RKO (cell line): ENCODE data around the gene ADRM1.

Experiments
- DNase-seq: peaks from one replicate; pipeline ENCODE4 v3.0.0-alpha.2; 2016; ENCODE audit warnings: low spot score

ADRM1 gene

DNA sequence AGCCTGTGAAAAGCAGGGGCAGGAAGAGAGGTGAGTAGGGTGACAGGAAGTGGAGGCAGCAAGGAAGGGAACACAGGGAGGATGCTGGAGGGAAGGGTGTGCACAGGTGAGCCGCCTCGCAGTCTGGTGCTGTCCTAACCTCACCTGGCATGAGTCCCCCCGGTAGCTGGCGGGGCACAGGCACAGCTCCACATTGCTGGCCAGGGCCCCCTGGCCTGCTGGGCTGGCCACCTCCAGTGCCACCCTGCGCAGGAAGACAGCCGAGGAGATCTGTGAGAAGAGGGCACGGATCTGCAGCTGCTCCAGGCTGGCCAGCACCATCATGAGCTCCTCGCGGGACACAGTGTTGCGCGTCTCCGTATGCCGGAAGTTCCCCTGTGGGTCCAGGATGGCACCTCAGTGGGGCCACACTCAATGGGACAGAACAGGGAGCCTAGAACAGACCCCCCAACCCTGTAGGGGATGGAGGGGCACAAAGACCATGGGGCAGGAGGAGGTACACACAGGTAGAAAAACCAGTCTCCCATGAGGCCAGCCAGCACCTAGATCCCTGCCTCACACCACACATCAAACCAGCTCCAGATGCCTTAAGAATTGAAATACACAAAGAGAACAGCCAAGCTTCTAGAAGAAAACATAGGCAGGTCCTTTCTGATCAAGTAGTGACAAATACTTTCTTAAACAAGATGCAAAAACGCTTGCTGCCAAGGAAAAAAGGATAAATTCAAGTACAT, 22.5 kb downstream of the ADRM1 start:
- no peak for DNase-seq

DNA sequence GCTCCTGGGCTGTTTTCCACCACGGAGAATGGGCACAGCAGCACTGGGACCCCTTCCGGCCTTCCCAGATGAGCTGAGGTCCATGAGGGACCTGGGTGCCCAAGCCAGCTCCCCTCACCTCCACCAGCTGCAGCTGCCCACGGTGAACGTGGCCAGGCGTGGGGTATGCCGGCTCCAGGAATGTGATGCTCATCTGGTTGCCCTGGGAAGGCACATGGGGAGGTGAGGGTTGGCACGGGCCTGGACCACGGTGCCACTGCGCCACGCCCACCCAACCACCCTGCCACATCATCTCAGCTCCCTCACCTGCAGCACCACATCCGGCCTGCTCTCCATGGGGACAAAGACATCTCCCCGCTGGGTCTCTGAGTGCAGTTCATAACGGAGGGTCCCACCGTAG, 23.8 kb downstream of the ADRM1 start:
- no peak for DNase-seq

DNA sequence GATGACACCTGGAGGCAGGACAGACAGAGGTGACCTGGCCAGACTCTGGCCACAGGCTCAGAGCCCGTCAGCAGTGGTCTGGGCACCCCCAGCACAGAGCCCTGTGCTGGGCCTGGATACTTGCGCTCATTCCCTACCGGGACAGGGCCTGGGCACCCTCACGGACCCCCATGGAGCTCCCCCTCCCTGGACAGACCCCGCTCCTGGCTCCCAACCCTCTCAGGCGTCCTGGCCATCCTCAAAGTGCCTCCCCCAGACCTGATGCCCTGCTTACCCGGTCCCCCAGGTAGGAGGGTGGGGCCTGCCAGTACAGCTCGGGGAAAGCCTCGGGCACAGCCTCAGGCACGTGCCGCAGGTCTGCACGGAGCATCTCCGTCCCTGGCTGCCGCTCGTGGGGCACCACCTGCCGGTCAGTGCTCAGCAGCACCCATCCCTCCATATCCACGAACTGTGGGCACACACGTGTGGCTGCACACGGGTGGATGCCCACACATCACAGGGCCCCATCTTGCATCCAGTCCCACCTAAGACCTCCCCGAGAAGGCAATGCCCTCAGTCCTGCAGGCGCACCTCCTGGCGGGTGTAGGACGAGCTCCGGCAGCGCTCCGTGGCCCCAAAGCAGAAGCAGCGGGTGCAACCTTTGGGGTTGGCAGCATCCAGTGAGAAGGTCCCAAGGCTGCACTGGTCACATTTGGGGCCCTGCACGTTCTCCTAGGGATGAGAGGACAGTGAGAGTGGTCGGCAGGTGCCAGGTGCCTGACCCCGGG, 24.3 kb downstream of the ADRM1 start:
- no peak for DNase-seq

DNA sequence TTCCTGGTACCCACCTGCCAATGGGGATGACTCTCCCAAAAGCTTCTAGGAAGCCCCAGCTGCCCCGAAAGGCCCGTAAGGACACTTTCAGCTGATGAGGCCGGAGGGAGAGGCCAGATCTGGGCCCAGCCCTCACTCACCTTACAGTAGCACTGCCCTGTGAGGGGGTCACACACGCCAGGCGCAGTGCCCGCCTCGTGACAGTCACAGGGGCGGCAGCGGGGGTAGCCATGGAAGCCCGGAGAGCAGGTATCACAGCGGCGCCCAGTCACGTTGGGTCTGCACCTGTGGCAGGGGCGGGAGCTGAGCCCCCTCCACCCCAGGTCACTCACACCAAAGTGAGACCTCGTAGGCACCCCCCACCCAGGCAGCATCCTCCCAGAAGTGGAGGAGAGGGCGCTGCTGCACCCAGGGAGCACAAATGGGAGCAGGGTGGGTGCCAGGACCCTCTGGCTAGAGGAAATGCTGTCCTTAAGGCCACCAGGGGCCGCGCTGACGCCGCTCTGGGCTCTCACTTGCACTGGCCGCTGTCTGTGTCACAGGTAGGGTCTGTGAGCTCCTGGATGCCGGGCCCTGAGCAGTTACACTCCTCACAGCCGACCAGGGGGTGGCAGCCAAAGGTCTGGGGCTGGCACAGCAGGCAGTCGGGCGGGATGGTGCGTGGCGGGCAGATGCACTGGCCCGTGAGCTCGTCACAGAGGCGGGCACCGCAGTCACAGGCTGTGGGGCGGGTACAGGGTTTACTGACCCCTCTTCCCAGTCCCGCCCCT, 25.1 kb downstream of the ADRM1 start:
- DNase-seq: no peak

DNA sequence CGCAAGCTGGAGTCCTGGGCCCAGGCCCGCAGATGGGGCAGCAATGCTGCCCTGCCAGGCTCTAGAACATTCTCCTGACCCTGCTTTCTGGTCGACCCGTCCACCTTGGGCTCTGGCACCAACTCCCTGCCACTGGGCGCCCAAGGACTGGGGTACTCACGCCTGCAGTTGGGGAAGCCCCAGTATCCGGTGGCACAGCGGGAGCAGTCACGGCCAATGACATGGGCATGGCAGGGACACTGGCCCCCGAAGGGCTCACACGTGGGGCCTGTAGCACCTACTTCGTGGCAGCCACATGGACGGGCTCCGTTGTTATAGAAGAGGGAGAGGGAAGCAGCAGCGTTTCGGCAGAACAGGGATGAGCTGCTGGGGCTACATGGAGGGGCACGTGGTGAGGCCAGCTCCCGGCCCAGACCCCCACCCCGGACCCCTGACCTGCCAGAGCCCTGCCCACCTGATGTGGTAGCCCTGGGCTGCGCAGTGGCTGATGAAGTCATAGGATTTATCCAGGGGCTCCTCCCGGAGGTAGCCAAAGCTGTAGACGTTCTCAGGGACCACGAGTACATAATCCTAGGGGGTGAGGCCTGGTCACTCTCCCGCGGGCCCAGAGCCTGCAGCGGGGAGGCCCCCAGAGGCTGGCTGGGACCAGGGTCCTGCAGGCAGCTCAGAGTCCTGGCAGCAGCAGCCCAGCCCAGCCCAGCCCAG, 26.0 kb downstream of the ADRM1 start:
- no peak for DNase-seq

DNA sequence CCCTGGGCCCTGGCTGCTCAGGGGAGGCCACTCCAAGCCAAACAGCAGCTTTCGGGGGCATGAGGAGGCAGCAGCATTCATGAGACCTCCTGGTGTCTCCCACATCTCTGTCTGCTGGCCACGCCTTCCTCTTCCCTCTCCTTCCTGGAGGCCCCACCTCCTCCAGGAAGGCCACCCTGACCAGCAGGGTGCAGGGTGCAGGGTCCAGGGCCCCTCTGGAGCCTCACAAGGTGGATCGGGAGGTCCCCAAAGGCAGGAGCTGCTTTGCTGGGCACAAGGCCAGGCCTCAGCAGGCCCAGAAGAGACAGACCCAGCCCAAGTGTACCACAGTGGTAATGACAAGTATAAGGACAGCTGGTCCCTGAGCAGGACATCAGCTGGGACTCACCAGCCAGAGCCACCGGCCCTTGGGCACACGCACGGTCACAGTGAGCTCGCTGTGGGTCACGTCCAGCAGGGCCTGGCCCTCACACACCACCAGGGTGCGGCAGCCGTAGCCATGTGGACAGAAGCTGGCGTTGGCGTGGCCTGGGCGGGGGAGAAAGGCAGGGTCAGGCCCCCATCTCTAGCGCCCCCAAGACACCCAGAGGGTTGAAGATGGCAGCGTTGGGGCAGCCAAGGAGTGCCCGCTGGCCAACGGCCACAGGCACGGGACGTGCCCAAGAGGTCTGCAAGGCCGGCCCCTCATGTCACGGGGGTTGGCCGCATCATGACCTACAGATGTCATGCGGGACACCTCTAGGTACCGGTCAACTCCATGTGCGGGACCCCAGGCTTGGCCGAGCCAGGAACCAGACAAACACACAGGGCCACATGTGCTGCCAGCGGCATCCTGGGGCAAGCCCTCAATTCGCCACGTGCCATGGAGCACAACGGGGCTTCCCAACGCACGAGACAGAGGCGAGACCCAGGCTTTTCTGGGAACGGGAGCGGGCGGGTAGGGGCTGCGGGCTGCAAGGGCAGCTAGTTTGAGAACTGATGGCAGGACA, 26.9 kb downstream of the ADRM1 start:
- DNase-seq: no peak

DNA sequence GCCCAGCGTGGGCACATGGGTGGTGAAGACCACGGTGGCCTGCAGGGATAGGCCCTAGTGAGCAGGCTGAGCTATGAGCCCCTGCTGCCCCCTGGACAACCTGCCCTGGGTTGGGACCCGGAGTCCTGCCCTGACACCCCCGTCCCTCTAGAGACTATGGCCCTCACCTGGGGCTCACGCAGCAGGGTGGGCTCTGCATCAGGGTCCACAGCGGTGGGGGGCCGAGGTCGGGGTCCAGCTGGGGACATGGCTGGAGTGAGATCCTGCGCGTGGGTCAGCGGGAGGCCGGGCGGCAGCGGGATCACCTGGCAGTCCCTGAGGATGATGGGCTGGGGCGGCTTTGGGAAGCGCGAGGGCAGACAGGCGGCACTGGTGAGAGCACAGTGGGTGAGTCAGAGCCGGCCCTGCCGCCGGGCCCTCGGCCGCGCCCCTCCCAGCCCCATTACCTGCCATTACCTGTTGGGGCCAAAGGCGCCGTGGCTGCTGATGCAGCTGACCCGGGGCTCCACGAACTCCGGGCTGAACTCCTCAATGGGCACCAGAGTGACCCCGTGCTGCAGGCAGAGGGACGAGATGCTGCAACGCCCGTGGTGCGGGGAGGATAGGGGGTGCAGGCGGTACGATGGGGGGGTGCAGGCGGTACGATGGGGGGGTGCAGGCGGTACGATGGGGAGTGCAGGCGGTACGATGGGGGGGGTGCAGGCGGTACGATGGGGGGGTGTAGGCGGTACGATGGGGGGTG, 27.9 kb downstream of the ADRM1 start:
- no peak for DNase-seq

DNA sequence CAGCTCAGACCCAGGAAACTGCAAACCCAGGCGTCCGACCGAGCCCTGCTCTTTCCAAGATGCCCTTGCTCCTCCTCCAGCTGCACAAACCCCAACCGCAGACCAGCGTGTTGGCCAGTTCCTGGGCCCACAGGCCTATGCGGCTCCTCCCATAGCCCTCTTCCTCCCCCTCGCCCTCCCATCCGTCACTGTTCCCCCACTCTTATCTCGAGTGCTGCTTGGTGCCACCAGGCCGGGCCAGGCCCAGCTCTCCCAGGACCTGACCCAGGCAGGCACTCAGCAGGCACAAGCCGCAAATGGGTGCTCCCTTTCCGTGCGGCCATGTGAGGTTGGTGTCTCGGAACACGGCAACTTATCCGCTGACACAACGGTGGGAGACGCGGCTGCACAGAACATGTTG, 28.6 kb downstream of the ADRM1 start:
- no peak for DNase-seq

DNA sequence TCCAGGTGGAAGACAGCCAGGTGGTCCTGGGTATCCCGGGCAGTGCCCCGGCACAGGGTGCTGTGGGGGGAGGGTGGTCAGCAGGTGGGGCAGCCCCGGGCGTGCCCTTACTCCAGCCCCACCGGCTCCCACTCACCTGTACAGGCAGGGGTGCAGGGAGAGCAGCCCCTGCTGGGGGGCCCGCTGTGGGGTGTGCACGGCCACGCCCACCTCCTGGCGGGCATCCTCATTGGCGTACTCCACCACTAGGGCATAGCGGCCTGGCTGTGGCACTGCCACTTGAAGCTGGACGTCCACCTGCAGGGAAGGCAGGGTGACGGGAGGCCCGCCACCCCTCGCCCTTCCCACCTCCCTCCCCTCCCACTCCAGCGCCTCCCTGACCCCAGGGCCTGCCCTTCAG, 29.6 kb downstream of the ADRM1 start:
- no peak for DNase-seq

DNA sequence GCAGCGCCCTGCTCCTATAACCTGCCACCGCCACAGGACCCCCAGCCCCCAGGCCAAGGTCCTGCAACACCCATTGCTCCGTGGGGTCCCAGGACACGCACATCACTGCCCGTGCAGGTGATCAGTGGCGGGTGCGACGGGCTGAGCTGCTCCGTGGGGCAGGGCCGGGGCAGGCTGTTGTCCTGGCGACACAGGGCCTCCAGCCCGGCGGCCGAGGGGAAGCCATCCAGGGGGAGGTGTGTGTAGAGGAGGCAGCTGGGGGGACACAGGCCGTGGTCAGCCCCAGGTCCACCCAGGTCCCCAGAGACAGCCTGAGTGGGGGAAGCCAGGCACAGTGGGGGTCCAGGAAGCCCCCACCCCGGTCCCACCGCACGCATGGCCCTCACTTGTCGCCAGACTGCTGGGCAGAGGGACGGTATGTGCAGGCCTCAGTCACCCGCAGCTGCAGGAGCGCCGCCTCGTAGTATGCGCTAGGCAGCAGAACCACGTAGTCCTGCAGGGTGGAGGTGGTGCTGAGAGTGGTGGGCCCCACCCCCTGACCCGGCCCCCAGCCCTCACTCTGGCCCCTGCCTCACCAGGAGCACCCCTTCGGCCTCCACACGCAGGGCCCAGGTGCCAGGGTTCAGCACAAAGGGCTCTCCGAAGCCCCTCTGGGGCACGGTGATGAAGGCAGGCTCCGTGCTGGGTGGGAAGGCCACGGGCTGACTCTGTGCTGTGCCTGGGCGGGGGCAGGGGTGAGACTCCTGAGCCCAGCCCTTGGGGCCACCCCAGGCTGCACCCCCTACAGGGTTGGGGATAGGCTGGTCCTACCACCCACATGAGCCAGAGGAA, 30.4 kb downstream of the ADRM1 start:
- DNase-seq: no peak

DNA sequence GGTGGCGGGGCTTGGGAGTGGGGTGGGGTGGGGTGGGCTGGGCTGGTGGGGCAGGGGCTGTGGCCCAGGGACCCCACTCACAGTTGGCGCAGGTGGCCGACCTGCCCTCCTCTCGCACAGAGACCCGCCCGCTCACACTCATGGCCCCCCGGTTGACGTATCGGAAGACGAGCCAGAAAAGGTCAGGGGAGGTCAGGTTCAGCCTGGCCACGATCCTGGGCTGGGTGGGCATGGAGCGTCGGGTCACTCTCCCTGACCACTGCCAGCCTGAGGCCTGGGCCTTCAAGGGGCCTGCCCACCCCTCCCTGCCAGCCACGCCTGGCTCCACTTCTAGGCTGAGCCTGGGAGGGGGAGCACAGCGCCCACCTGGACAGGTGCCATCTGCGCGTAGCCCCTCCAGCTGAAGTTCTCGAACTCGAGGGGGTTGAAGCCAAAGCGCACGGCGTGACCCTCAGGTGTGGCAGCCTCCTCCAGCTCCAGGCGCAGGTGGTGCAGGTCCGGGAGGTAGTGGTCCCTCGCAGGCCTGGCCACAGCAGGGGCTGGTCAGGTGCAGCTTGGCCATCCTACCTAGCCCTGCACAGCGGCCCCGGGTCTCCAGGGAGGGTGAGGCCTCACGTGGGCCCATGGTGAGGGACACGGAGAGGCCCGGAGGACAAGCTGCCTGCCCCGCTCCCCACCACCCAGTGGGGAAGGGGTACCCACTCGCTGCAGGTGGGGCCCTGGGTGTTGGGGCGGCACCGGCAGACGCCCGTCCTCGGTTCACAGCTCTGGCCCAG, 31.2 kb downstream of the ADRM1 start:
- no peak for DNase-seq

DNA sequence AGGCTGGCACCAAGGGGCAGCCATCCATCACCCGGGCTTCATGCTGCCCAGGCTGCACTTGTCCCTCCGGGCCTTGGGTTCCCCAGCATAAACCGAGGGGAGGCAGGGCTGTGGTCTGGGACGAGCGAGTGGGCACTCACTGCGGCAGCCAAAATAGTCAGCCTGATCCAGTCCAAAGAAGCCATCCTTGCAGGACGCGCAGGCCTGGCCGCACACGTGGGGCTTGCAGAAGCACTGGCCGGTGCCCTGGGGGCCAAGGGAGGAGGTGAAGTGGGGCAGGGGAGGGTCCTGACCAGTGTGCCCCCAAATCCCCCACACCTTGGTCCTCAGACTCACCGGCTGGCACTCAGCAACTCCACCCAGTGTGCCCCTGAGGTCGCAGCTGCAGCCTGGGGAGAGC, 32.1 kb downstream of the ADRM1 start:
- no peak for DNase-seq

DNA sequence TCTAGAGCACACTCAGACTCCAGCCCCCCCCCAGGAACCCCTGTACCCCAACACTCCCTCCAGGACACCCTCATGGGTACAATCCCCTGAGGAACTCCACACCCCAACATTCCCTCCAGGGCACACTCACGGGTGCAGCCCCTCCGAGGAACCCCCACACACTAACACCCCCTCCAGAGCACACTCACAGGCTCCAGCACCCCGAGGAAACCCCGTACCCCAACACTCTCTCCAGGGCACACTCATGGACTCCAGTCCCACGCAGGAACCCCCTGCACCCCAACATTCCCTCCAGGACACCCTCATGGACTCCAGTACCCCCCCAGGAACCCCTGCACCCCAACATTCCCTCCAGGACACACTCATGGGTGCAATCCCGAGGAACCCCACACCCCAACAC, 32.7 kb downstream of the ADRM1 start:
- DNase-seq: no peak

DNA sequence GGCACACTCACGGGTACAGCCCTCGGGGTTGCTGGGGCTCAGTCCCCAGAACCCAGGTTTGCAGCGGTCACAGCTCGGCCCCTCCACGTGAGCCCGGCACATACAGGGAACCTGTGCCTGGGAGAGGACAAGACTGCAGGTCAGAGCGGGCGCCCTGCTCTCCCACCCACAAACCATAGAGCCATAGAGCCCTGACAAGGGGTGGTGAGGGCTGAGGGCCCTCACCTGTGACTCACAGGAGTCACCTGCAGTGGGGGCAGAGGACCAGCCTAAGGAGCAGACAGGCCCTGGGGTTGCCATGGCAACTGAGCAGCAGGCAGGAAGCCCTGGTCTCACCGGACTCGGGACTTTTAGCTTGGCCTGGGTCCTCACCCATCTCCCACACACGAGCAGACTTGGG, 33.5 kb downstream of the ADRM1 start:
- no peak for DNase-seq

DNA sequence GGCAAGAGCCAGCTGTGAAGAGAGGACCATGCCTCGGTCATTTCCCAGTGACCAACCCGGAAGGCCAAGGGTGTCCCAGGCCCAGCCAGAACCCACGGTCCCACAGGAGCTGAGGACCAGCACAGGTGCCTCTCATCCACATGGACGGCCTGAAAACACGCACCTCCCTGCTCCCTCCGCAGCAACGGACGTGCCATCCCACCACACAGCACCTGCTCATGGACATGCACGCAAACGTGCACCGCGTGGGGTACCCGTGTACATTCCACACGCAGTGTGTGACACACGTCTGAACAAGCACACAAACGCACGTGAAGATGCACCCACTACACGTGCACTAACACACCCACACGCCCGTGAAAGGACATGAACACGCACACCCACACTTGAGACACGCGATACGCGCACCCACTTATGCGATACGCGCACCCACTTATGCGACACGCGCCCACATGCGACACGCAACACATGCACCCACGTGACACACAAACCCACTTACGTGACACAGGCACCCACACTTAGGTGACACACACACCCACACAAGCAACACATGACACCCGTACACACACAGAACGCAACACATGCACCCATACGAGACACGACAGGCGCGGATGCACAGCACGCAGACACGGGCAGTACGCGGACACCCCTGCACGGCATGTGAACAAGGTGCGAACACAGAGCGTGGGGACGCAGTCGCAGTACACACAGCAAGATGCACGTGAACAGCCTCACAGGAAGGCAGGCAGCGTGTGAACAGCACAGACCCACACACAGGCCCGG, 34.2 kb downstream of the ADRM1 start:
- no peak for DNase-seq

DNA sequence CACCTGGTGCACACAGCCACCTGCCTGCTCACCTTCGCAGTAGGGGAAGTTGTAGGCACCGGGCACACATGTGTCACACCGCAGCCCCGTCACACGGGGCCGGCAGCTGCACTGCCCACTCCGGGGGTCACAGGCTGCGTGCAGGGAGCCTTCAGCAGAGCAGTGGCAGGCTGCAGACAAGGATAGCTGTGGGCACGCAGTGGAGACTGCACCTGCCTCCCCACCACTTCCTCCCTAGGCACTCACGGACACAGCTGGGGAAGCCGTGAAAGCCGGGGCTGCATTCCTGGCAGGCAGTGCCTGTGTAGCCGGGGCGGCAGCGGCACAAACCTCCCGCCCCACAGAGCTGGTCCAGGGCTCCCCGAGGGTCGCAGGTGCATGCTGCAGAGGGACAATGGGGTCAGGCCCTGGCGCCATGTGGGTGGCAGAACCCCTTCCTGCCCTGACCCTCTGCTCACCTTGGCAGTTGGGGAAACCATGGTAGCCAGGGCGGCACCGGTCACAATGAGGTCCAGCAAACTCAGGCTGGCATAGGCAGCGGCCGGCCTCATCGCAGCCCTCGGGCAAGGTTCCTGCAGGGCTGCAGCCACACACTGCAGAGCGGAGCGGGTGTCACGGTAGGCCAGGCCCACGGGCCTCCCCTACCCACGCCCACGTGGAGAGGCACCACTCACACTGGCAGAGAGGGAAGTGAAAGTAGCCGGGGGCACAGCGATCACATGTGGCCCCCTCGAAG, 34.9 kb downstream of the ADRM1 start:
- no peak for DNase-seq

DNA sequence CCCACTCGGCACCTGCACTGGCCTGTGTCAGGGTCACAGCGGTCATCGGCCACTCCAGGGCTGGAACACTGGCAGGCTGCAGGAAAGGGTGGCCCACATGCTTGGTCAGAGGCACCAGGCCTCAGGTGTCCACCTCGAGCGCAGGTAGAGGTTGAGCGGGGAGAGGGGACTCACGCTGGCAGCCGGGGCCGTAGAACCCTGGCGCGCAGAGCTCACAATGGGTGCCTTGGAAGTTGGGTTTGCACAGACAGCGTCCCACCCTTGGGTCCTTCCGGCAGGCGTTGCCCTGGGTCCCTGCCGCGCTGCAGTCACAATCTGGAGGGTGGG, 35.5 kb downstream of the ADRM1 start:
- no peak for DNase-seq
